ENCODE data around the gene XCL2.
"Not testable (repeated sequence)": the region's sequence is repeated elsewhere in the genome, so short reads cannot be mapped to it uniquely, and the experiment has no call there.

XCL2 gene

DNA sequence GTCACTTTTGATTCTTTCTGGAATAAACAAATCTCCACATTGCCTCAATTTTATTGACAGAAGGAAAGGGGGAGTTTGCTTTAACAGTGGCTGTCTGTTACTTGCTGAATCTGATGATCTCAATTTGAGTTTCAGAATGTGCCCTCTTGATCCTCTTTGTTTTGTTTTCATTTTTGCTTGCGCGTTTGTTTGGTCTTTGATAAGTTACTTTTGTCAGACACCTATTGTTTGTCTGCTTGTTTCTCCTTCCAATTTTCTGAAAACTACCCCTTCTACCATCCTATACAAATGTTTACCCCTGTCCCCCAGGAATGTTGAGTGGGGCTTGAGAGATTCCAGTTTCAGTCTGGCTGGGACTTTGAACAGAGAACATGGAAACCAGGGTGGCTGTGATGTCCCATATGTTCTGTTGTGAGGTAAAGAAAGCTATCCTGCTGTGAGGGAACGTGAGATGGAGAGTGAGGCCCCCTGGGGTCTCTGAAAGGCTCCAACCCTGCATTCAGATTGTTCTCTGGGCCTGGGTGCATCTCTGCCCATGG lies 11.8 kb upstream of the XCL2 start:
- no peak for DNase-seq

GRCh38 chr1:168554603-168555483 lies 11.0 kb upstream of the XCL2 start:
- no peak for DNase-seq

- DNase-seq: no peak
Measured at GRCh38 chr1:168553680-168554553, 10.1 kb upstream of the XCL2 start.

DNA sequence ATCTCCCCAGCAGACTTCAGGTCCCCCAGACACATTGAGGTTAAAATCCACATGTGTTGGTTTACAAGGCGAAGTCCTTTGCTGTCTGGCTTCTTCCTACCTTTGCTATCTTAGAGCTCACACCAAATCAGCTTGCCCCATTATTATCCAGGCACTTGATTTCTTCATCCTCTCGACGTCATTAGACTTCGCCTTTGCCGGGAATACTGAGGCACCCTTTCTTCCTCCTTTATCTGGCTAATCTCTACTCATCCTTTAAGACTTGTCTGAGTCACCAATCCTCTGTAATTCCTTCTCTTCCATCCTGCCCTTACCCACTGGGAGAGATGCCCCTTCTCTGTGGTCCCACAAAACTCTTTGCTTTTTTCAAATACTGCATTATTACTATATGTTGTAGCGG lies 9.2 kb upstream of the XCL2 start:
- DNase-seq: no peak

- no peak for DNase-seq
Measured at GRCh38 chr1:168551688-168552087, 7.9 kb upstream of the XCL2 start.

GRCh38 chr1:168550971-168551370 lies 7.2 kb upstream of the XCL2 start:
- no peak for DNase-seq

GRCh38 chr1:168546553-168546895 lies 2.7 kb upstream of the XCL2 start:
- DNase-seq: not testable (repeated sequence)

- not testable (repeated sequence) for DNase-seq
Measured at GRCh38 chr1:168545678-168546552, 2.1 kb upstream of the XCL2 start.

GRCh38 chr1:168542978-168543377 lies 819 bp downstream of the XCL2 start:
- not testable (repeated sequence) for DNase-seq

GRCh38 chr1:168540798-168541197 lies 3.0 kb downstream of the XCL2 start:
- DNase-seq: not testable (repeated sequence)

DNA sequence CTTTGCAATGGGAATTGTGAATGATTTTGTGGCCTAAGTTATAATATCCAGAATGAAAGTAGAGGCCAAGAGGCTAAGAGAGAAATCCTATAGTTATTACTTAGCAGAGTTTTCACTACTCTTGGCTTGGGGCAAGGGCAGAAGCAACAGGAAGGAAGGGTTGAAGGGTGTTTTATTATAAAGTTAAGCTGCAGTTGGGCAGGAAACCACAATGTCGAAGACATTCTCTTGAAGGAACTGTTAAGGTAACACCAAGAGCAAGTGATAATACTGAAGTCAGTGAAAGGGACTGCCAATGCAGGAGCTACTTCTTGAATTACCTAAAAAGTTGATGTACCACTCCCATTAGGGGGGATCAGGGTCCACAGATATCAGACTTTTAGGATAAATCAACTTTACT lies 8.3 kb downstream of the XCL2 start:
- peak; percentile 18 for DNase-seq

DNA sequence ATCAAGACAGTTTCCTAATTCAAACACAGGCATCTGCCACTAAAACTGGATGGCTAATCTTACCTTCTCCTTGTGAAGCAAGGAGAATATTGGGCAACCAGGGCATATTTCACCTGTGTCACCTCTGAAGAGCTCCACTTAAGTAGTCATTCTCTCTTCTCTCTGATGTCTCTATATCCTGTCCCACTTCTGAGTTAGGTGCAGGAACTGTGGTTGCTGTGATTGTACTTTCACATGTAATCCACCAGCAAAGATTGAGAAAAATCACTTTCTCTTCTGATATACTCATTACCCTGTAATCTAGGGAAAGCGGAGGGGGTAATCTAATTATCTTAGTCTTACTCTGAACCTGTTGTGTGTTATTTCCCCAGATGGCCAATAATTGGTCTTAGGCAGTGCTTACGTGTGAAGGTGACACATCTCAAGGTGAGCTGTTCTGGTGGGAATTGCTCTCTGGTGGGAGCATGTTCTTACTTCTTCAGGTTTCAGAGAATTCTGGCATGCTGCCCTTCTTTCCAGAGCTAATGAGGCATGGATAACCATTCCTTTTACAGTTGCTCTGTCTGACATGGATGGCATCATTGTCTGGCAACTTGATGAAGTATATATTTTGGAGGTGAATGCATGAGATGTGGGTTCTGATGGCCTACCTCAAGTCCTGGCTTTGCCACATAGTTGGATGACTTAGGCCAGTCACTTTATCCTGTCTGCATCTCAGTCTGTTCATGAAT lies 12.0 kb downstream of the XCL2 start:
- no peak for DNase-seq

GRCh38 chr1:168529518-168529917 lies 14.3 kb downstream of the XCL2 start:
- DNase-seq: no peak

DNA sequence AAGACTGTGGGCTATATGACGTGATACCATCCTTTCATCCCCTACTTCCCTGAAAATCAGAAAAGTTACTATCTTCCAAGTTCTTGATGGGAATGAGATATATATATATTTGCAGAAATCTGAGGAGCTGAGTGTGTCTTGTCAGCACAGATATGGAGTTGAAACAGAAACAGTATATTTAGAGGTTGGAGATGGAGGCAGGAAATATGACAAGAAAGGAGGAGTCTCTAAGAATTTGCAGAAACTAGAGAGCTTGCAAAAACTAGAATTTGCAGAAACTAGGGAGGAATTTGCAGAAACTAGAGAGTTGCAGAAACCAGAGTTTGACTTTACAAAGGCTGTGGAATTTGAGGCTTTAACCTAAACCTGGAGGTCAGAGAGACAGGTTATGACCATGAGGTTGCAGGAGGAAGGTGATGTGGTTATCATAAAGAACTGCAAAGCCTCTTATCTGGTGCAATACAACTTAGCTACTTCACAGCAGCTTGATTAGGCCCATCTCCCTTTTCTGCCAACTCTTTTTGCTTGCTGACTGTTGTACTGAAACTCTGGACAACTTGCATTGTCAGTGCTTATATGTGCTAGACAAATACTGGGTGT lies 22.3 kb downstream of the XCL2 start:
- DNase-seq: no peak

- no peak for DNase-seq
Measured at GRCh38 chr1:168520832-168521231, 23.0 kb downstream of the XCL2 start.

- DNase-seq: peak; percentile 28
Measured at GRCh38 chr1:168520052-168520751, 23.6 kb downstream of the XCL2 start.

GRCh38 chr1:168518813-168519212 lies 25.0 kb downstream of the XCL2 start:
- DNase-seq: no peak

GRCh38 chr1:168518201-168518689 lies 25.6 kb downstream of the XCL2 start:
- no peak for DNase-seq

DNA sequence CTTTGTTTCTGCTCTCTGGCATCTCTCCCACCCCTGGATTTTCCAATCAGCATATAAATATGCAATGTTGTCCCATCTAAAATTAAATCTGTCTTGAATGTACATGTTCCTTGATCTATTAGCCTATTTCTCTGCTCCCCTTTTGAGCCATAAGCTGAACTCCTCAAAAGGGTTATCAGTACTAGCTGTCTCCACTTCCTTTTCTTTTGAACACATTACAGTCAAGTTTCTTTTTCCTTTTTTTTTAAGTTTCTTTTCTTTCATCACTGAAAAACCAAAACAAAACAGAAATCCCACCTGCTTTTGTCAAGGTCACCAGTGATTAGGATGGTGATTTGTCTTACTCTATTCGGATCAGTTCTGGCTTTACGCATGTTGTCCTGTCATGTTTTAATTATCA lies 29.3 kb downstream of the XCL2 start:
- DNase-seq: no peak

- DNase-seq: no peak
Measured at GRCh38 chr1:168513656-168514404, 30.0 kb downstream of the XCL2 start.

All from CD4-positive, alpha-beta T cell treated with Interferon gamma for 1 hour (primary cell).